Endothelial cell of umbilical vein (primary cell): Measurements from ENCODE around the gene PHF1. TPM values are rescaled to one million over a fixed set of nuclear protein-coding genes. Genes with fewer than 3 reads are reported as not detected.

Experiments used
- BruUV-seq: library from RNA; stranded (reverse); fragments of 400-500 nt; replicated peaks from 2 replicates; lab custom pipeline; 2021; lab: Mats Ljungman, UMichigan
- CTCF ChIA-PET: fragments of 300-600, 350-600 bp; sonication (Branson Sonifier 250); formaldehyde crosslinking; loops from one replicate; lab custom pipeline; 2021; ENCODE audit warnings: antibody characterized with exemption, inconsistent platforms; lab: Charles Lee
- POLR2A ChIA-PET: fragments of 300-600, 350-600 bp; sonication (Branson Sonifier 250); formaldehyde crosslinking; loops from one replicate; lab custom pipeline; 2021; ENCODE audit warnings: antibody characterized with exemption, inconsistent platforms; lab: Charles Lee
- DNase-seq: peaks from one replicate; pipeline ENCODE4 v3.0.0-alpha.2; 2011; ENCODE audit warnings: low read depth, low spot score
- FAIRE-seq: peaks from 2 replicates; lab custom pipeline; 2011; peaks lifted over from hg19 to GRCh38; lab: Jason Lieb, UNC
- H2AFZ ChIP-seq: 2 replicates; pipeline ENCODE4 v1.6.0; 2012; ENCODE audit warnings: low read depth, low read length, control low read depth, inconsistent platforms
- H3K27ac ChIP-seq: 2 replicates; pipeline ENCODE4 v1.5.1; 2011; ENCODE audit warnings: low read depth, mild to moderate bottlenecking, control low read depth, low read length, moderate library complexity; ENCODE audit not compliant: insufficient read depth
- H3K27me3 ChIP-seq, 2 experiments: 2 replicates each; pipeline versions ENCODE4 v1.6.0 to v1.6.1; 2011; ENCODE audit warnings: low read length in 2 of 2, mixed read lengths in 1 of 2; ENCODE audit not compliant: control insufficient read depth in 2 of 2, insufficient read depth in 2 of 2
- H3K36me3 ChIP-seq, 2 experiments: 2 replicates in 1 of 2; 3 replicates in 1 of 2; pipeline ENCODE4 v1.5.1; 2011; ENCODE audit warnings: low read length in 2 of 2, mild to moderate bottlenecking in 1 of 2, moderate library complexity in 1 of 2; ENCODE audit not compliant: control insufficient read depth in 2 of 2, insufficient read depth in 2 of 2; ENCODE audit errors: extremely low read depth in 1 of 2
- H3K4me1 ChIP-seq: 3 replicates; pipeline ENCODE4 v1.5.1; 2011; ENCODE audit warnings: mild to moderate bottlenecking, low read length; ENCODE audit not compliant: control insufficient read depth, insufficient read depth; ENCODE audit errors: extremely low read depth
- H3K4me2 ChIP-seq: 2 replicates; pipeline ENCODE4 v1.6.1; 2011; ENCODE audit warnings: low read length, control low read depth, mixed read lengths; ENCODE audit not compliant: insufficient read depth
- H3K4me3 ChIP-seq, 3 experiments: fragments of 200-600 bp in 1 of 3; sonication (generic), shearing (Covaris generic) in 1 of 3; replicated peaks in 1 of 3; 2 replicates each; pipeline ENCODE4 v1.5.1; 2011 to 2016; ENCODE audit warnings: control low read depth in 3 of 3, low read length in 3 of 3, mild to moderate bottlenecking in 2 of 3, inconsistent platforms in 1 of 3, low read depth in 1 of 3, moderate library complexity in 1 of 3; ENCODE audit not compliant: insufficient read depth in 1 of 3
- H3K79me2 ChIP-seq: 2 replicates; pipeline ENCODE4 v1.6.0; 2012; ENCODE audit warnings: low read length, inconsistent platforms; ENCODE audit not compliant: control insufficient read depth, insufficient read depth
- H3K9ac ChIP-seq: replicated peaks from 2 replicates; pipeline ENCODE3; 2011; ENCODE audit warnings: low read length, control low read depth; ENCODE audit not compliant: insufficient read depth; ENCODE audit errors: extremely low read depth
- H3K9me1 ChIP-seq: replicated peaks from 3 replicates; pipeline ENCODE4 v1.6.0; 2011; ENCODE audit warnings: mild to moderate bottlenecking, low read length; ENCODE audit not compliant: control insufficient read depth, insufficient read depth; ENCODE audit errors: extremely low read depth
- H3K9me3 ChIP-seq: replicated peaks from 2 replicates; pipeline ENCODE4 v1.5.1; 2012; ENCODE audit warnings: low read length, inconsistent platforms; ENCODE audit not compliant: control insufficient read depth, insufficient read depth
- H4K20me1 ChIP-seq: replicated peaks from 2 replicates; pipeline ENCODE3; 2011; ENCODE audit warnings: mild to moderate bottlenecking, low read length; ENCODE audit not compliant: control insufficient read depth, insufficient read depth; ENCODE audit errors: extremely low read depth
- EZH2 ChIP-seq: IDR thresholded peaks from 2 replicates; pipeline ENCODE4 v1.6.1; 2012; ENCODE audit warnings: borderline replicate concordance, low read depth, mild to moderate bottlenecking, moderate library complexity, low read length, inconsistent platforms; ENCODE audit not compliant: severe bottlenecking
- FOS ChIP-seq: IDR thresholded peaks from 2 replicates; pipeline ENCODE4 v1.6.1; 2011; ENCODE audit warnings: mild to moderate bottlenecking, low read length, moderate library complexity, borderline replicate concordance; ENCODE audit not compliant: insufficient read depth
- JUN ChIP-seq: IDR thresholded peaks from 2 replicates; pipeline ENCODE4 v1.6.1; 2011; ENCODE audit warnings: borderline replicate concordance, low read depth; ENCODE audit not compliant: insufficient read length, insufficient read depth
- MYC ChIP-seq: IDR thresholded peaks from one replicate; pipeline ENCODE4 v1.6.1; 2011; ENCODE audit warnings: mild to moderate bottlenecking, low read depth, low read length
- dilution Hi-C: fragments of 300-500 bp; cut with MboI; formaldehyde crosslinking; loops from one replicate; pipeline ENCODE4 v1.15.0; 2019; ENCODE audit warnings: low sequenced_read_pairs; ENCODE audit not compliant: extremely low pct_ligation_motif_present
- intact Hi-C: fragments of 100-400 bp; cut with micrococcal nuclease; formaldehyde crosslinking; loops from one replicate; pipeline ENCODE4 v1.10.0; 2022
- polyA plus RNA-seq, 4 experiments: library from polyadenylated mRNA; depleted of rRNA in 3 of 4; stranded (reverse) in 3 of 4; unstranded in 1 of 4; fragments of >200 nt; gene quantifications; 2 replicates each; pipeline versions ENCODE4 v1.2.1 to v1.2.3, GENCODE V29; 2011 to 2012; ENCODE audit warnings: missing spikeins in 1 of 4
- total RNA-seq: library from RNA; stranded (reverse); gene quantifications from 2 replicates; pipeline ENCODE4 v1.2.3, GENCODE V29; 2021
- TF ChIP-seq, protein P1 (sequence below), 2 donors: IDR thresholded peaks; 1 replicate in 1 of 2; 2 replicates in 1 of 2; pipeline ENCODE4 v1.5.1; 2011; ENCODE audit warnings: low read length in 2 of 2, mild to moderate bottlenecking in 2 of 2, moderate library complexity in 2 of 2, control low read depth in 1 of 2, inconsistent platforms in 1 of 2, low read depth in 1 of 2; ENCODE audit not compliant: insufficient read depth in 1 of 2; ENCODE audit errors: extremely low read depth in 1 of 2

The PHF1 gene
- total and polyA plus RNA-seq, 2 donors (not counting 3 experiments of a cell fraction or from before 2014, with no cell fraction given), result 32.5 to 53.1 TPM

DNA sequence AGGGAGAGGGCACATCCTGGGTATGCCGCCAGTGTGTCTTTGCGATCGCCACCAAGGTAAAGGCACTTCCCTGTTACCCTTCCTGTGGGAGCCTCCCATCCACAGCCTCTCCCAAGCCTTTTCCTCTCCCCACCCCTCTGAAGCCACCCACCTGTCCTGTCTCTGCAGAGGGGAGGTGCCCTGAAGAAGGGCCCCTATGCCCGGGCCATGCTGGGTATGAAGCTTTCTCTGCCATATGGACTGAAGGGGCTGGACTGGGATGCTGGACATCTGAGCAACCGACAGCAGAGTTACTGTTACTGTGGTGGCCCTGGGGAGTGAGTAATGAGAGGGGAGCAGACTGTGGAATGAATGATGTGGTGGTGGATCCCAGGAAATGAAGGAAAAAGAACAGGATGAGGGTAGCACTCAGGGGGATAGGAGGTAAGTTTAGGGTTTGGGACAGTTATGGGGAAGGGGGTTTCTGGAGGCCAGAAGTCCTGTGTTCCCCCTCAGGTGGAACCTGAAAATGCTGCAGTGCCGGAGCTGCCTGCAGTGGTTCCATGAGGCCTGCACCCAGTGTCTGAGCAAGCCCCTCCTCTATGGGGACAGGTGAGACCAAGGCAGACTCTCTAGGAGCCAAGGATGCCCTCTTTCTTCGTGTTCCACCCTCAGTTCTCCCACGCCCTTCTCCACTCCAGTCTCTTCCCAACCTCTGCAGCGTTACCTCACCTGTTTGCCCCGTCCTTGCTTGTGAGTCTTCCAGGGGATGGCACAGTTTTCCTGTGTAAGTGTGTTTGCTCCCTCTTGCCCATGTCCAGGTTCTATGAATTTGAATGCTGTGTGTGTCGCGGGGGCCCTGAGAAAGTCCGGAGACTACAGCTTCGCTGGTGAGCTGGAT is 2.7 kb downstream of the PHF1 start:
- intact Hi-C loops (loop anchor here (10.0 kb wide), 1 partner anchor 439 kb away; no protein-coding TSS in a partner anchor), dilution Hi-C loops (no loop called here)
- Histone ChIP-seq H3K4me2 (no peak overlapping the region), H3K79me2 (peaks cover 12% of the 10 kb centered on the region), H3K36me3 (peaks cover 0 to 22% of the 10 kb centered on the region in 2 experiments), H3K9ac (no peak overlapping the region), H3K9me1 (no peaks in the 10 kb centered on the region), H3K4me1 (peaks cover 26% of the 10 kb centered on the region), H2AFZ (no peak overlapping the region), H3K9me3 (no peaks in the 10 kb centered on the region), H4K20me1 (no peaks in the 10 kb centered on the region), H3K27ac (no peak overlapping the region), H3K4me3 (no peak overlapping the region), H3K27me3 (no peaks in the 10 kb centered on the region)
- DNase-seq (no peak), FAIRE-seq (no peak)
- TF ChIP-seq MYC (no peak), FOS (no peak), EZH2 (no peak), JUN (no peak)
- TF ChIP-seq, protein P1, sequence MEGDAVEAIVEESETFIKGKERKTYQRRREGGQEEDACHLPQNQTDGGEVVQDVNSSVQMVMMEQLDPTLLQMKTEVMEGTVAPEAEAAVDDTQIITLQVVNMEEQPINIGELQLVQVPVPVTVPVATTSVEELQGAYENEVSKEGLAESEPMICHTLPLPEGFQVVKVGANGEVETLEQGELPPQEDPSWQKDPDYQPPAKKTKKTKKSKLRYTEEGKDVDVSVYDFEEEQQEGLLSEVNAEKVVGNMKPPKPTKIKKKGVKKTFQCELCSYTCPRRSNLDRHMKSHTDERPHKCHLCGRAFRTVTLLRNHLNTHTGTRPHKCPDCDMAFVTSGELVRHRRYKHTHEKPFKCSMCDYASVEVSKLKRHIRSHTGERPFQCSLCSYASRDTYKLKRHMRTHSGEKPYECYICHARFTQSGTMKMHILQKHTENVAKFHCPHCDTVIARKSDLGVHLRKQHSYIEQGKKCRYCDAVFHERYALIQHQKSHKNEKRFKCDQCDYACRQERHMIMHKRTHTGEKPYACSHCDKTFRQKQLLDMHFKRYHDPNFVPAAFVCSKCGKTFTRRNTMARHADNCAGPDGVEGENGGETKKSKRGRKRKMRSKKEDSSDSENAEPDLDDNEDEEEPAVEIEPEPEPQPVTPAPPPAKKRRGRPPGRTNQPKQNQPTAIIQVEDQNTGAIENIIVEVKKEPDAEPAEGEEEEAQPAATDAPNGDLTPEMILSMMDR (IDR thresholded peaks at IDR 0.05; ENCODE audit: extremely low read depth in 1 of 2, insufficient read depth in 1 of 2, low read depth in 1 of 2, low read length in 2 of 2), result no peak
- BruUV-seq, result no TSS peak
- ChIA-PET POLR2A (no interaction called here), CTCF (interaction anchor here (4.7 kb wide), 1 partner anchor 12 kb away, joined by 14 read pairs; no protein-coding TSS in a partner anchor)
